Mesendoderm (in vitro differentiated cells): ENCODE data around the gene WEE2.

ENCODE experiments used
- DNase-seq: peaks from one replicate; pipeline ENCODE4 v3.0.0; 2013
- H2AK5ac ChIP-seq: 2 replicates; pipeline ENCODE4 v1.6.1; 2013; ENCODE audit warnings: low read length, inconsistent platforms
- H2BK120ac ChIP-seq: 2 replicates; pipeline ENCODE4 v1.6.1; 2013; ENCODE audit warnings: low read depth, mild to moderate bottlenecking, low read length, moderate library complexity, mixed read lengths
- H2BK15ac ChIP-seq: replicated peaks from 2 replicates; pipeline ENCODE4 v1.6.1; 2013; ENCODE audit warnings: low read depth, mild to moderate bottlenecking, moderate library complexity
- H2BK5ac ChIP-seq: 2 replicates; pipeline ENCODE4 v1.6.1; 2013; ENCODE audit warnings: low read length, inconsistent platforms
- H3K18ac ChIP-seq: 2 replicates; pipeline ENCODE4 v1.6.1; 2013; ENCODE audit warnings: mild to moderate bottlenecking, low read length, mixed read lengths
- H3K23ac ChIP-seq: one replicate; pipeline ENCODE4 v1.6.1; 2013; ENCODE audit warnings: low read length
- H3K27ac ChIP-seq: 2 replicates; pipeline ENCODE4 v1.5.1; 2013; ENCODE audit warnings: low read depth, mild to moderate bottlenecking, inconsistent platforms, low read length, moderate library complexity
- H3K27me3 ChIP-seq: 2 replicates; pipeline ENCODE4 v1.6.1; 2013; ENCODE audit warnings: low read length, control low read depth, mild to moderate bottlenecking, inconsistent platforms; ENCODE audit not compliant: insufficient read depth, poor library complexity
- H3K36me3 ChIP-seq: 2 replicates; pipeline ENCODE4 v1.6.1; 2013; ENCODE audit warnings: low read length, inconsistent platforms; ENCODE audit not compliant: control insufficient read depth, insufficient read depth
- H3K4ac ChIP-seq: one replicate; pipeline ENCODE4 v1.6.1; 2013; ENCODE audit warnings: low read depth, mild to moderate bottlenecking, low read length, moderate library complexity
- H3K4me1 ChIP-seq: 2 replicates; pipeline ENCODE4 v1.6.1; 2013; ENCODE audit warnings: low read depth, low read length, inconsistent platforms; ENCODE audit not compliant: control insufficient read depth
- H3K4me2 ChIP-seq: 2 replicates; pipeline ENCODE4 v1.6.1; 2013; ENCODE audit warnings: low read length
- H3K4me3 ChIP-seq: 2 replicates; pipeline ENCODE4 v1.5.1; 2013; ENCODE audit warnings: mild to moderate bottlenecking, low read length
- H3K56ac ChIP-seq: one replicate; pipeline ENCODE4 v1.6.1; 2013; ENCODE audit warnings: low read length
- H3K79me1 ChIP-seq: 2 replicates; pipeline ENCODE4 v1.6.1; 2013; ENCODE audit warnings: low read length, inconsistent platforms
- H3K79me2 ChIP-seq: 2 replicates; pipeline ENCODE4 v1.6.1; 2013; ENCODE audit warnings: mild to moderate bottlenecking, low read length; ENCODE audit not compliant: control insufficient read depth, insufficient read depth
- H3K9ac ChIP-seq: 2 replicates; pipeline ENCODE4 v1.6.1; 2013; ENCODE audit warnings: low read length, inconsistent platforms
- H4K5ac ChIP-seq: one replicate; pipeline ENCODE4 v1.6.1; 2013; ENCODE audit warnings: low read length
- H4K8ac ChIP-seq: one replicate; pipeline ENCODE4 v1.6.1; 2013; ENCODE audit warnings: low read depth, mild to moderate bottlenecking, control low read depth, low read length, moderate library complexity
- WGBS: extraction: QIAGEN DNeasy Blood & Tissue Kit; methylation state at CpG from one replicate; pipeline ENCODE4 v1.1.7; 2013; ENCODE audit warnings: low lambda C conversion rate, missing lambda C conversion rate; ENCODE audit not compliant: insufficient coverage; ENCODE audit errors: extremely low coverage; 5-methylcytosine and 5-hydroxymethylcytosine counted together

The WEE2 gene

DNA sequence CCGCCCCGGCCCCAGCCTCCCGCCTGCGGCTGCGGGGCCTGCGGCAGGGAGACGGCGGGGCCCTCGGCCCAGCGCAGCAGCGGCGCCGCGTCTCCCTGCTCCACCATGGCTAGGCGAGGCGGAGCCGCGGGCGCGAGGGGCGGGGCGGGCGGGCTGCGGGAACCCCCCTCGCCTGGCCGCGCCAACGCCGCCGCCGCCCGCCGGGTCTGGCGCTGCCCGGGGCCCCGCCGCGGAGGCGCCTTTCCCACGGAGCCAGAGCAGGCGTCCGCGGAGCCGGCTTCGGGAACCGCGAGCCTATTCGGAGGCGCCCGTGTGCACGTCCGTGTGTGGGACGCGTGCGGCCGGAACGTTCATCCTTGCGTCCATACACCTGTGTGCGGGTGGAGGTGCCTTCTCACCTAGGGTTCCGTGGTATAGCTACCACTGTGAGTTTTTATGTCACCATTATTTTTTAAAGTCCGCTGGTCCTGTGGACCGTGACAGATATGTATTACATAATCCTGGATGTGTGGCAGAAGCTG is 6.0 kb upstream of the WEE2 start, which contains the start of gene DENND11:
Gene DENND11, minus strand, starts transcription at position 120 of the 521 bp plus-strand sequence. Its CDS starts 13 bp downstream, at position 107.
- Histone ChIP-seq H3K27me3 (no peaks in the 10 kb centered on the region), H3K23ac (no peak within 1 kb of the TSS), H3K56ac (peak within 1 kb of the TSS; percentile 86), H3K27ac (peak within 1 kb of the TSS; percentile 74), H4K8ac (no peak within 1 kb of the TSS), H2BK120ac (peak within 1 kb of the TSS; percentile 97), H3K79me2 (peaks cover 6% of the 10 kb centered on the region), H3K18ac (peak within 1 kb of the TSS; percentile 99), H3K4me3 (peak within 1 kb of the TSS; percentile 50), H4K5ac (no peak within 1 kb of the TSS), H3K9ac (peak within 1 kb of the TSS; percentile 69), H2AK5ac (no peak within 1 kb of the TSS), H3K4ac (peak within 1 kb of the TSS; percentile 62), H3K4me1 (peaks cover 8% of the 10 kb centered on the region), H3K4me2 (peak within 1 kb of the TSS; percentile 87), H2BK15ac (no peak within 1 kb of the TSS), H2BK5ac (no peak within 1 kb of the TSS), H3K36me3 (no peaks in the 10 kb centered on the region), H3K79me1 (peaks cover 3% of the 10 kb centered on the region)
- DNase-seq: peak; percentile 40
- no CpG with 5 or more reads among the region's 62 CpGs for WGBS

DNA sequence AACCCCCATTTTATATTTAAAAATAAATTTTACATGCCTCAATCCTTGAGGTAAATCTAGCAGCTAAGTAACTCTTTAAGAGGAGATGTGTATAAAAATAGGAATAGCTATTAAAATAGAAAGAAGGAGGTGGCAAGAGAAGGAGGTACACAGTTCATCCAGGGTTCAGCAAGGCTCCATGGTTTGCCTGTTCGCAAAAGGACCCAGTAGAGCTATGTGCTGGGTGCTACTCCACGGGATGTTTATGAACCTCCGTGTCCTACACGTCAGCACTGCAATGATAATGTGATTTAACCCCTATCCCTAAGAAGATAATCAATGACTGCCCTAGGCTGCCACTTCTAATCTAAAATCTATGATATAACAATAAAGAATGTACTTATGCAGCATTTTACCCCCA is 5.3 kb upstream of the WEE2 start:
- Histone ChIP-seq H2BK5ac (no peak overlapping the region), H3K4ac (no peak overlapping the region), H3K4me1 (peaks cover 4% of the 10 kb centered on the region), H2BK120ac (no peak overlapping the region), H3K18ac (no peak overlapping the region), H2BK15ac (no peak overlapping the region), H3K9ac (no peak overlapping the region), H4K8ac (no peak overlapping the region), H3K79me2 (peaks cover 3% of the 10 kb centered on the region), H3K79me1 (peaks cover 3% of the 10 kb centered on the region), H3K56ac (no peak overlapping the region), H4K5ac (no peak overlapping the region), H3K36me3 (no peaks in the 10 kb centered on the region), H3K27ac (no peak overlapping the region), H3K27me3 (no peaks in the 10 kb centered on the region), H2AK5ac (no peak overlapping the region), H3K4me2 (no peak overlapping the region), H3K4me3 (no peak overlapping the region), H3K23ac (no peak overlapping the region)
- WGBS: no CpG with 5 or more reads among the region's 4 CpGs
- DNase-seq: no peak

DNA sequence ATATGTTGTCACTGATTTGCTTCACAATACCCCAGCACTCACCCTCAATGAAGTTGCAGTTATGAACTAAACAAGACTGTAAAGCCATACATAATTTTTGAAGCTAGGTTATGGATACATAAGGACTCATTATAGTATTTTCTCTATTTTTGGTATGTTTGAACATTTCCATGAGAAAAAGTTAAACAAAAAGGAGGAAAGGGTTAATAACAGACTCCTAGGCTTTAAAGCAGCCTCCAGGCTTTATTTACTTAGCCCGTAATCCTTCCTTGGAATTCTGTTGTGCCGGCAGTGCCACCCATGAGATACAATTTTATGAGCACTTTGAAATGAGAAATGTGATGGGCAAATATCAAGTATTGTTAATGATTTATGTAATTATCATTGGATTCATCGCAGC is 4.0 kb upstream of the WEE2 start:
- peaks cover 3% of the 10 kb centered on the region for H3K79me1 ChIP-seq
- H3K36me3 ChIP-seq: no peaks in the 10 kb centered on the region
- no peaks in the 10 kb centered on the region for H3K27me3 ChIP-seq
- H2BK15ac ChIP-seq: no peak overlapping the region
- H3K23ac ChIP-seq: no peak overlapping the region
- no peak overlapping the region for H3K4me2 ChIP-seq
- no peak overlapping the region for H3K27ac ChIP-seq
- H4K8ac ChIP-seq: no peak overlapping the region
- WGBS: no CpG with 5 or more reads among the region's 3 CpGs
- H4K5ac ChIP-seq: no peak overlapping the region
- no peak overlapping the region for H3K56ac ChIP-seq
- H2BK120ac ChIP-seq: no peak overlapping the region
- no peak for DNase-seq
- H3K4me3 ChIP-seq: no peak overlapping the region
- no peak overlapping the region for H2BK5ac ChIP-seq
- H3K4ac ChIP-seq: no peak overlapping the region
- H3K79me2 ChIP-seq: peaks cover 2% of the 10 kb centered on the region
- H3K18ac ChIP-seq: no peak overlapping the region
- peaks cover 3% of the 10 kb centered on the region for H3K4me1 ChIP-seq
- H3K9ac ChIP-seq: no peak overlapping the region
- no peak overlapping the region for H2AK5ac ChIP-seq

DNA sequence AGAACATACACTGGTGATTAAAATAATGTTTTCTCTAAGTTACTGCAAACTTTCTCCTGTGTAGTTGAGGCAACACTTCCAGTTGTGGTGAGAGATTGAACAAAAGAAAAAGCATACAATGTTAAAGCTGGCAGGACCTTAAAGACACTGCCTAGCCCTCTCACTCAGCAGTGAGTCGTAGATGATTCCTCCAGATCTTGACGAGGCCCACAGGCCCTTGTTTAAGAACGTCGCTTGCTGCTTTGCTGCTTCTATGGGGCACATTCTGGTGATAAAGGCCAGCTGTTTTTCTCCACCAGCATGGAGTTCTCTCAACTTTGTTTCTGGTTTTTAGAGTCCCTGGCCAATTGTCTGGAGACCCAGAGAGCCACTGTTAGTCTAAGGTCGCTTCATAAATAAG is 3.4 kb upstream of the WEE2 start:
- Histone ChIP-seq H3K79me1 (peaks cover 3% of the 10 kb centered on the region), H3K27ac (no peak overlapping the region), H3K79me2 (peaks cover under 1% of the 10 kb centered on the region), H4K5ac (no peak overlapping the region), H3K18ac (no peak overlapping the region), H3K27me3 (no peaks in the 10 kb centered on the region), H4K8ac (no peak overlapping the region), H2BK120ac (no peak overlapping the region), H2AK5ac (no peak overlapping the region), H3K4me2 (no peak overlapping the region), H2BK15ac (no peak overlapping the region), H3K56ac (no peak overlapping the region), H2BK5ac (no peak overlapping the region), H3K36me3 (no peaks in the 10 kb centered on the region), H3K4me1 (peaks cover 3% of the 10 kb centered on the region), H3K4me3 (no peak overlapping the region), H3K4ac (no peak overlapping the region), H3K23ac (no peak overlapping the region), H3K9ac (no peak overlapping the region)
- no peak for DNase-seq
- no CpG with 5 or more reads among the region's 5 CpGs for WGBS

DNA sequence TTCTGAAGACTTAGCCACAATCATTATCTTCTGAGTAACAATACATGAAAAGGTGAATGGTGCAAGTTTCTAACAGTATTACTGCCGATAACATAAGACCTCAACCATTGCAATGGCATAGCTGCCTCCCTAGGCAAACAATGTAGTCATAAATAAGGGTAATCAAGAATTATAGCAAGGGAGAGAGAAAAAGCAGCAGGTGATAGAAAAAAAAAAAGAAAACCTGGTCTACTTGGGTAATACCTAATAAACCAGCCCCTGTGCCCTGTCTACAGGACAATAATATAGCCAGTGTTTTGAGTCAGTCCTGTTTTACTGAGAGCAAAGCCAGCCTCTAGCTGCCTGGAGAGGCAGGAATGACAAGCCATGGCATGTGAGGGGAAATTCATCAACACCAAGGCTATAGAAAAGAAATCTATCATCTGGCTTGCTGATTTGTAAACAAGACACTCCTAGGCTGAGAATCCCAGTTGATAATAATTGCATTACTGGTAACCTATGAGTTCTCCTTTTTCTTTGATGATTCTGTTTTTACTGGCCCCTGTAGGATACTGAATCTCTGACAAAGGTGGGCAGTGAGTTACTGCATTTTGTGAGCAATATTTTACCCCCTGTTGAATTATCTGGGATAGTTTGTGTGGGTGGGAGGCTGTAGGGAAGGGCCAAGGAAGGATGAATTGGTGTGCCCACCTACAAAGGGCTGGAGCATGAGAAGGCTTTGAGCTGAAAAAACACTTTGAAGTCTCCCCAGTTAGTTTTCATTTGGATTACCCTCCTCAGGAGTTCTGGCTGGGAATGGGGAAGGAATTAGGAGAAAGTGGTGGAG is 1.7 kb upstream of the WEE2 start:
- no peaks in the 10 kb centered on the region for H3K79me1 ChIP-seq
- H3K4me2 ChIP-seq: no peak overlapping the region
- H3K27me3 ChIP-seq: no peaks in the 10 kb centered on the region
- DNase-seq: no peak
- no peak overlapping the region for H3K4ac ChIP-seq
- no peak overlapping the region for H2BK120ac ChIP-seq
- WGBS: no CpG with 5 or more reads among the region's 1 CpG
- no peaks in the 10 kb centered on the region for H3K79me2 ChIP-seq
- H4K8ac ChIP-seq: no peak overlapping the region
- H3K4me3 ChIP-seq: no peak overlapping the region
- H3K23ac ChIP-seq: no peak overlapping the region
- no peak overlapping the region for H2BK5ac ChIP-seq
- H4K5ac ChIP-seq: no peak overlapping the region
- H3K27ac ChIP-seq: no peak overlapping the region
- H3K56ac ChIP-seq: no peak overlapping the region
- no peak overlapping the region for H3K18ac ChIP-seq
- H3K9ac ChIP-seq: no peak overlapping the region
- no peak overlapping the region for H2BK15ac ChIP-seq
- no peaks in the 10 kb centered on the region for H3K36me3 ChIP-seq
- no peaks in the 10 kb centered on the region for H3K4me1 ChIP-seq
- no peak overlapping the region for H2AK5ac ChIP-seq
